GM12801 (cell line): ENCODE measurements around the gene DNAH1.

Source experiments
- TF ChIP-seq, protein P1 (sequence below): IDR thresholded peaks from one replicate; pipeline ENCODE4 v1.5.1; 2011; ENCODE audit warnings: control low read depth; ENCODE audit not compliant: insufficient read length; ENCODE audit errors: extremely low read depth

DNAH1 gene

DNA sequence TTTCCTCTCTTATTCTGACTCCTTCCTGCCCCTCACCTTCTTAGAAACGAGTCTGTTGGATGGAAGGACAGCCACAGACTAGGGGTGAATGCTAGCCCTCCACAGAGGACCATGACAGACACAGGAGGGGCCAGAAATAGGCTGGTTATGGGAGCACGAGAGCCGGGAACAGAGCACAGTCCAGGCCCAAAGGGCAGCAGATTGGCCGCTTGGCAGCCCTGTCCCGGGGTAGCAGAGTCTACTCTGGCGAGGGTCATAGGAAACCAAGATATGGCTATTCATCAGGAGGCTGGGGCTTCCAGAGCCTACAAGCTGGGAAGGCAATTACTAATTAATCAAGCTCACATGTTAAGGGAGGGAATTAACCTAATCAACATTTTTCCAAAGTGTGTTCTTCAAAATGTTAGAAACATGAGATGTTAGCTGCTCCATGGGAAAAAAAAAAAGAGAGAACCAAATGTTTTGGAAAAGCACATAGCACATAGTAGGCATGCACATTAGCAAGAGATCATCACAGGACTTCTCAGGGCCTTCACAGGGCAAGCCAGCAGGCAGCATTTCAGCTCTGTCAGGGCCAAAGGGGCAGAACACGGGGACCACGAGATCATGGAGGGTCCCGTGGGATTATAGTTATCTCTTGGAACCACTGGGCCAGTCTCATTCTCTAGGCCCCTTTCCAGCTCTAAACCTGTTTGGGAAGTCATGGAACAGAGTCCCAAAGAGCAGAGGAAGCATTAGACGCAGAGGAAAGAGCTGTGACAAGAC lies 115.5 kb downstream of the DNAH1 start:
- TF ChIP-seq, protein P1, sequence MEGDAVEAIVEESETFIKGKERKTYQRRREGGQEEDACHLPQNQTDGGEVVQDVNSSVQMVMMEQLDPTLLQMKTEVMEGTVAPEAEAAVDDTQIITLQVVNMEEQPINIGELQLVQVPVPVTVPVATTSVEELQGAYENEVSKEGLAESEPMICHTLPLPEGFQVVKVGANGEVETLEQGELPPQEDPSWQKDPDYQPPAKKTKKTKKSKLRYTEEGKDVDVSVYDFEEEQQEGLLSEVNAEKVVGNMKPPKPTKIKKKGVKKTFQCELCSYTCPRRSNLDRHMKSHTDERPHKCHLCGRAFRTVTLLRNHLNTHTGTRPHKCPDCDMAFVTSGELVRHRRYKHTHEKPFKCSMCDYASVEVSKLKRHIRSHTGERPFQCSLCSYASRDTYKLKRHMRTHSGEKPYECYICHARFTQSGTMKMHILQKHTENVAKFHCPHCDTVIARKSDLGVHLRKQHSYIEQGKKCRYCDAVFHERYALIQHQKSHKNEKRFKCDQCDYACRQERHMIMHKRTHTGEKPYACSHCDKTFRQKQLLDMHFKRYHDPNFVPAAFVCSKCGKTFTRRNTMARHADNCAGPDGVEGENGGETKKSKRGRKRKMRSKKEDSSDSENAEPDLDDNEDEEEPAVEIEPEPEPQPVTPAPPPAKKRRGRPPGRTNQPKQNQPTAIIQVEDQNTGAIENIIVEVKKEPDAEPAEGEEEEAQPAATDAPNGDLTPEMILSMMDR: no peak

DNA sequence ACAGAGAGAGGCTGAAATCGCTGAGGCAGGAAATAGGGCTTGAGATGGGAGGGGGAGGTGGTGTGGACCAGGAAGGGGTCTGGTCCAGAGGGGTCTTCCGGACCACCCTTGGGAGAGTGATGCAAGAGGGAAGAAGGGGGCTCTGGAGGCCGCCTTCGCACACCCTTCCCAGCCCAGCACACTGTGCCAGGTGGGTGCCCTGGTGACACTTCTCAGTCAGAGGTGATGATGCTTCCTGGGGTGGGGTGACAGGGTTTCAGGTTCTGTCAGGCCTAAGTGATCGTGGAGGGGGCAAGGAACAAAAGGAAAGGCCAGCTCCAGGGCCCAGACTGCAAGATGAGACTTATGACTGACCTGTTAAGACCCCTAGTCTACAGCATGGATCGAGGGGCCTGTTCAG lies 116.1 kb downstream of the DNAH1 start:
- TF ChIP-seq, protein P1: no peak

DNA sequence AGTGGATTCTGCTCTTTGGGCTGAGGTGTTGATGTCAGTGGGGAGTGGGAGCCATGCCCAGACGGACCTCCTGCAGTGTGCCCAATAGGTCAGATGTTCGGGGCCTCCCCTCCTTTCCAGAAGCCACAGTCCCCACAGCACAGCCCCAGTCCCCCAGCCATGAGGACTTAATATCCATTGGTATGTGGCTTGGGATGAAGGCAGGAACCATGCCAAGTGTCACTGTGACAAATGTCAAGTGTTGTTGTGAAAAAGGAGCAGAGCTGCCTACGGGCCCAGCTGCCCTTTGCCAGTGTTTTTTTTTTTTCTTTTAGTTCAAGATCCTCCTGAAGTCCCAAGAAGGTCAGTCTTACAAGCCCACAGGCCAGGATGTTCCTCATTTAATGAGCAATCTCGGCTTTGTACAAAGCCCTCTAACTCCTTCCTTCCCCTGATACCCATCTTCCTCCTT lies 116.6 kb downstream of the DNAH1 start:
- TF ChIP-seq, protein P1: no peak

DNA sequence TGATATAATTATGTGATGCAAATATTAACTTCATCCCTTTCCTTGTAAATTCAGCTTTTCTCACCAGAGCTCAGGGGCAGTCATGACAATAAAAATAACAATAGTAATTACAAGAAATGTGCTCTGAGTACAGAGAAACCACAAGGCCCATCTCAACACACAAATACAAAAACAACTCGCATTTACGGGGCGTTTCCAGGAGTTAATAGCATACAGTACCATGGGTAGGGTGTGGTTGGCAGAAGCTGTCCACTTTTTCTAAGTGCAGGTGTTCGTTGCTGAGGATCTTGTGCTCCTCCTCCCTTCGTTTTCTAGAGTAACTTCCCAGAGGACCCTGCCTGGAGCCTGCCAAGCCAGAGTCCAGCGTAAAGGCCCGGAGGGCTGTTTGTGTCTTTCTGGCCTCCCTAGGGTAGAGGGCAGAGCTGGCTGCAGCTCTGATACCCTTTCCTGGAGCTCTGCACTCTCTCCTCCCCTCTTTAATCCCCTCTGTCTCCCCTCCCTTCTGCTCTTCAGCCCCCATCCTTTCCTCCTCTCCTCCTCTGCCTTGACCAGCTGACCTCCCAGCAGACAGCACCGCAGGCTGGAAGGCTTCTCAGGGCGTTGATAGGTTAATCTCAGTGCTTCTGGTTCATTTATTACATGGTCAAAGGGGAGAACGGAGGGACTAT lies 117.3 kb downstream of the DNAH1 start:
- TF ChIP-seq, protein P1: no peak

DNA sequence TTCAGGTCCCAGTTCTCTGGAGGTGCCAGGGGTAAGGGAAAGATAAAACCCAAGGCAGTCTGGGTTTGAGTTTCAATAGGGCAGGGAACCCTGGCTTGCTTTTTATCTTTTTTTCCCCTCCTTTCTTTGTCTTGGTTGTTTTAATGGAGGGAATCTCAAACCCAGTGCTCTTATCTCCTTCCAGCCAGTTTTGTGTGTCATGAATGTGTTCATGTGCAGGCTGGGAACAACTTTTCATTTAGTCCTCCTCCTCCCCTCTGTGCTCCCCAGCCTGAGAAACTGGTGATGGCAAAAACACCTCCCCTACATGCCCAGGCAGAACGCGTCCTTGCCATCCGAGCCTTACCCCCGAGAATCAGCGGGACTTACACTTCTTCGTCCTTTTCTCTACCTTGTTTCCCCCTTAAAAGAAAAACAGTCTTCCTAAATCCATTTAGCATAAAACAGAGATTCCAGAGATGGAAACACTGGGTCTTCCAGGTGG lies 117.9 kb downstream of the DNAH1 start:
- TF ChIP-seq, protein P1: no peak

DNA sequence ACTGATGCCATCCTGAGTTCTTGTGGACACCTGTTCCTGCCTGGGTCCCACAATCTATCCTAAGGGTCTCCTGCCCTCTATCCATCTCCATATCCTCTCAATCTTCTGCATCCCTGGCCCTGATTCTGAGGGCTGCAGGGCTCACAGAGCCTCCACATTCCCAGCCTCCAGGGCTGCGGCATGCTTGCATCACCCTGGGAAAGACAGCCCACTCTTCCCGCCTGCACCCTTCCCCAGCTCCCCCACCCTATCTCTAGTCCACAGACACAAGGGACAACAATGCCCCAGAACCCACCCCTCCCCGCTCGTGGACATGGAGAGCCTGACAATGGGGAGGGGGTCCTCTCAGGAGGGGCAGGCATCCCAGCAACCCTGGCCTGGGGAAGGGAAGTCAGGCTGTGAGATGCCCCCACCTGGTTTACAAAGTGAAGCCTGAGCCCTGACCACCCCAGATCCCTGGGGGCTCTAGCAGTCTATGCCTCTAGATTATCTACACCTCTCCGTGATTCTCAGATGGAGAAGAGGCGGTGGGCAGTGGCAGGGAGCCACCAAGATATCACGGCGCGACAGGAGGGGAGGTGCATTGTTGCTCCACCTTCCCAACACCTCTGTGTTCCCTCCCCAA lies 118.5 kb downstream of the DNAH1 start:
- TF ChIP-seq, protein P1: no peak
